Spleen (tissue), 11 donors: ENCODE data around the gene RGL4. TPM values are rescaled to one million over a fixed set of nuclear protein-coding genes. Genes with fewer than 3 reads are reported as not detected.

ENCODE experiments used
- DNase-seq: peaks from one replicate; pipeline ENCODE4 v3.0.0-alpha.2; 2020
- H3K27ac ChIP-seq, 8 donors: fragments of 200-600 bp; sonication (generic) in 7 of 8; 1 replicate in 4 of 8; 2 replicates in 4 of 8; pipeline versions ENCODE4 v1.5.0 to v1.8.0; 2016 to 2021; ENCODE audit warnings: inconsistent platforms in 4 of 8, mild to moderate bottlenecking in 4 of 8, moderate library complexity in 1 of 8
- H3K27me3 ChIP-seq, 7 donors: fragments of 200-600 bp; sonication (generic) in 6 of 7; replicated peaks in 1 of 7; 1 replicate in 4 of 7; 2 replicates in 3 of 7; pipeline versions ENCODE4 v1.5.0 to v1.8.0; 2016 to 2021; ENCODE audit warnings: inconsistent platforms in 3 of 7, mild to moderate bottlenecking in 1 of 7
- H3K36me3 ChIP-seq, 6 donors: fragments of 200-600 bp; sonication (generic) in 5 of 6; 1 replicate in 4 of 6; 2 replicates in 2 of 6; pipeline versions ENCODE4 v1.5.0 to v1.8.0; 2016 to 2021; ENCODE audit warnings: inconsistent platforms in 2 of 6
- H3K4me1 ChIP-seq, 6 donors: fragments of 200-600 bp; sonication (generic) in 5 of 6; 1 replicate in 3 of 6; 2 replicates in 3 of 6; pipeline versions ENCODE4 v1.5.0 to v1.8.0; 2016 to 2021; ENCODE audit warnings: inconsistent platforms in 3 of 6
- H3K4me3 ChIP-seq, 8 donors: fragments of 200-600 bp; sonication (generic) in 7 of 8; 1 replicate in 4 of 8; 2 replicates in 4 of 8; pipeline versions ENCODE4 v1.5.0 to v1.8.0; 2016 to 2021; ENCODE audit warnings: inconsistent platforms in 4 of 8, mild to moderate bottlenecking in 4 of 8, moderate library complexity in 2 of 8
- H3K9me3 ChIP-seq, 8 donors: fragments of 200-600 bp; sonication (generic) in 7 of 8; 1 replicate in 4 of 8; 2 replicates in 4 of 8; pipeline versions ENCODE4 v1.5.0 to v1.8.0; 2016 to 2021; ENCODE audit warnings: inconsistent platforms in 4 of 8
- POLR2A ChIP-seq, 3 donors: fragments of 450-650 bp; IDR thresholded peaks; one replicate each; pipeline ENCODE4 v1.5.1; 2017; ENCODE audit warnings: antibody characterized with exemption in 3 of 3, mild to moderate bottlenecking in 1 of 3
- POLR2AphosphoS5 ChIP-seq, 3 donors: sonication (generic); formaldehyde crosslinking; IDR thresholded peaks; one replicate each; pipeline ENCODE4 v1.5.1; 2017; ENCODE audit warnings: antibody characterized with exemption in 3 of 3
- WGBS, 5 donors: extraction: QIAGEN DNeasy Blood & Tissue Kit in 3 of 5; methylation state at CpG; one replicate each; pipeline versions ENCODE4 v1.1.5 to v1.1.7; 2013 to 2018; 5-methylcytosine and 5-hydroxymethylcytosine counted together
- intact Hi-C: fragments of 100-400 bp; cut with DNase I; formaldehyde crosslinking; loops from one replicate; pipeline ENCODE4 v1.15.0; 2023; ENCODE audit warnings: low total_unique reads
- polyA plus RNA-seq, 3 donors: library from polyadenylated mRNA; stranded (reverse); fragments of 200-250 nt; gene quantifications; one replicate each; pipeline ENCODE4 v1.2.1, GENCODE V29; 2013
- total RNA-seq, 7 donors: library from RNA; depleted of rRNA in 3 of 7; stranded (reverse); fragments of >200 nt in 3 of 7; fragmentation: NEBNext Ultra II Directional in 4 of 7; extraction: Animal tissue kit (Norgen Biotek cat#: 25700) in 4 of 7; gene quantifications; one replicate each; pipeline versions ENCODE4 v1.1.0 to v1.2.1, GENCODE V29; 2016 to 2021
- TF ChIP-seq, protein P1 (sequence below), 11 experiments: fragments of 200-600 bp in 7 of 11; fragments of 450-650 bp in 4 of 11; sonication (generic) in 4 of 11; IDR thresholded peaks in 8 of 11; conservative IDR thresholded peaks in 3 of 11; 1 replicate in 7 of 11; 2 replicates in 4 of 11; pipeline versions ENCODE4 v1.4.0 to v1.8.0; 2016 to 2021; ENCODE audit warnings: antibody characterized with exemption in 11 of 11, inconsistent platforms in 4 of 11, mild to moderate bottlenecking in 1 of 11
- donor health status: healthy with polysubstance abuse.
- donor health status: DM: no; HTN: no; CAD: no; lungs with moderate emphysema.
- donor health status: DM: no; HTN: no; CAD: no.
- donor health status: Bipolar disorder and iron deficiency.
- donor health status: healthy.
- donor health status: DM: no; HTN: no; CAD: no.
- donor health status: DM: yes; HTN: yes; CAD: no.

Gene RGL4
- total and polyA plus RNA-seq, 10 donors, result 9.6 to 46.6 (median 17.6) TPM

DNA sequence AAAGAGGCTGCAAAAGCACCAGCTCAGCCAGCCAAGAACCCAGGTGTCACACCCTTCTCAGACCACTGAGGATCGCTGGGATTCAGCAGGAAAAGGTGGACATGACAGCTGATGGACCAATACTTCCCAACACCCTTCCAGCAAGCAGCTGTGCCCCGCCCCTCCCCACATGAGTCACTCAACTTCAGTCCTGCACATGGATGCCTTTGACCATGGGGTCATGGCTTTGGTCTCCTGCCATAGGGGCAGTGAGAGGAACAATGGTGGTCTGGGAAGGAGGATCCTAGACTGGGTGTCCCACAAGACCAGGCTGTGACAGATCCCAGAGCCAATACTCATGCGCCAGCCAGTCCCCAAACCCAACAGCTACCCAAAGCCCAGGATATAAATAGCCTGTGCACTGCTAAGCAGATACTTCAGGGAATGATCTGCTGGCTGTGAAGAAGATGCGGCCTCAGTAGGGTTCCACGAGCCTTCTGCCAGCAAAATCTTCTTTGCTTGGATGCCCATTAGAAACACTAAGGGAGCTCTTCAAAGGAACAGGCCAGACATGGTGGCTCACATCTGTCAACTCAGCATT lies 5.5 kb upstream of the RGL4 start:
- WGBS, 5 donors, result 91 to 100% (median 96%) methylated on average over 4 to 5 of the region's 5 CpGs
- H3K4me3 ChIP-seq, result no peak overlapping the region
- peaks cover 0 to 78% (median 23%) of the 10 kb centered on the region in 6 donors for H3K36me3 ChIP-seq
- H3K27me3 ChIP-seq, result no peaks in the 10 kb centered on the region
- intact Hi-C loops, result no loop called here
- H3K27ac ChIP-seq, result no peak overlapping the region
- TF ChIP-seq, protein P1, sequence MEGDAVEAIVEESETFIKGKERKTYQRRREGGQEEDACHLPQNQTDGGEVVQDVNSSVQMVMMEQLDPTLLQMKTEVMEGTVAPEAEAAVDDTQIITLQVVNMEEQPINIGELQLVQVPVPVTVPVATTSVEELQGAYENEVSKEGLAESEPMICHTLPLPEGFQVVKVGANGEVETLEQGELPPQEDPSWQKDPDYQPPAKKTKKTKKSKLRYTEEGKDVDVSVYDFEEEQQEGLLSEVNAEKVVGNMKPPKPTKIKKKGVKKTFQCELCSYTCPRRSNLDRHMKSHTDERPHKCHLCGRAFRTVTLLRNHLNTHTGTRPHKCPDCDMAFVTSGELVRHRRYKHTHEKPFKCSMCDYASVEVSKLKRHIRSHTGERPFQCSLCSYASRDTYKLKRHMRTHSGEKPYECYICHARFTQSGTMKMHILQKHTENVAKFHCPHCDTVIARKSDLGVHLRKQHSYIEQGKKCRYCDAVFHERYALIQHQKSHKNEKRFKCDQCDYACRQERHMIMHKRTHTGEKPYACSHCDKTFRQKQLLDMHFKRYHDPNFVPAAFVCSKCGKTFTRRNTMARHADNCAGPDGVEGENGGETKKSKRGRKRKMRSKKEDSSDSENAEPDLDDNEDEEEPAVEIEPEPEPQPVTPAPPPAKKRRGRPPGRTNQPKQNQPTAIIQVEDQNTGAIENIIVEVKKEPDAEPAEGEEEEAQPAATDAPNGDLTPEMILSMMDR (IDR thresholded peaks at IDR 0.05 in 8 of 11, conservative IDR thresholded peaks at IDR 0.05 in 3 of 11), result no peak
- no peaks in the 10 kb centered on the region for H3K4me1 ChIP-seq
- no peaks in the 10 kb centered on the region for H3K9me3 ChIP-seq
- DNase-seq, result no peak

DNA sequence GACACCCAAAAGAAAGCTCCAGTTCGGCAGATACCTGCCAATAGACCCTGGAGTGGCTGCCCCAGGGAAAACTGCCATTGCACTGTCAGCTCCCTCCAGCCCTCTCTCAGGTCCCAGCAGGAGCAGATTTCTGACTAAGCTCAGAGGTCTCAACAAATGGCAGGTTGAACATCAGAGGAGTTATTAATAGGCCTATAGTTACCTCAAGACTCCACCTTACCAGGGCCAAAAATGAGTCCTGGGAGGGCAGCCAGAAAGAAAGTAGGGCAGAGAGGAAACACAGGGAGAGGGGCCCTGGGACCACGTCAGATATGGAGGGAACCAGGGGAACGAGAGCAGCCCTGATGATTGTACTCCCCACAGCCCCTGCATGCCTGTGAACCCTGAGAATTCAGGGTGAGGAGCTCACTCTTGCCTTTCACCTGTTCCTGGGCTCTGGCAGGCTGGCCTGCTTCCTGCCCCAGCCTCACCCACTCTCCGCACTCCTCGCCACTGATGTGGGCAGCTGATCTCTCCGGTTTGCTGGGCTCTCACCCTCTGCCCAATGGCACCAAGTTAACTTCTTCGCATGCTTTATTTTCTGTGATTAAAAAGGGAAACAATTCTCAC lies 4.3 kb upstream of the RGL4 start:
- no peak for DNase-seq
- intact Hi-C loops, result no loop called here
- TF ChIP-seq POLR2A (IDR thresholded peaks at IDR 0.05) (no peak), POLR2AphosphoS5 (IDR thresholded peaks at IDR 0.05) (no peak)
- TF ChIP-seq, protein P1 (IDR thresholded peaks at IDR 0.05 in 8 of 11, conservative IDR thresholded peaks at IDR 0.05 in 3 of 11), result no peak
- Histone ChIP-seq H3K9me3 (no peaks in the 10 kb centered on the region), H3K4me3 (no peak overlapping the region), H3K27me3 (no peaks in the 10 kb centered on the region), H3K27ac (no peak overlapping the region), H3K36me3 (peaks cover 0 to 78% (median 20%) of the 10 kb centered on the region in 6 donors), H3K4me1 (no peaks in the 10 kb centered on the region)
- WGBS, 5 donors, result 79 to 92% (median 86%) methylated on average over 7 of the region's 7 CpGs

DNA sequence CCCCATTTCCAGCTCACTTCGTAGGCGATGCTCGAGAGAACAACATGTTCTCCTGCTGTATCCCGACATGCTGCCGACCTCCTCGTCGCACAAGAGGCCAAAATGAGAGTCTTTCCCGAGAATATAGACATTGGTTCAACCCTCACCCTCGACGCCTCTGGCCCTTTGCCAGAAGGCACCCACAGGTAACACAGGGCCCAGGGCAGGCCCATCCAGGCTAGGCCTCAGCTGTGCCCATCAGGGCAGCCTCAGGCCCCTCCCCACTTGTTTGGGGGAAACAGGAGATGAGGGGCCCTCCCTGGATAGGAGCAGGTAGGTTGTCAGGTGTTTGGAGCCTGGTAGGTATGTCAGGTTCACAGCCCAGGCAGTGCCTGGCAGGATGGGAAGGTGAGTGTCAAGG lies 2.7 kb upstream of the RGL4 start:
- no peaks in the 10 kb centered on the region for H3K27me3 ChIP-seq
- H3K9me3 ChIP-seq, result no peaks in the 10 kb centered on the region
- no peak for DNase-seq
- 92 to 98% (median 95%) methylated on average over 10 of the region's 10 CpGs for WGBS, 5 donors
- peaks cover 0 to 78% (median 14%) of the 10 kb centered on the region in 6 donors for H3K36me3 ChIP-seq
- TF ChIP-seq POLR2AphosphoS5 (IDR thresholded peaks at IDR 0.05) (peak in 1 of 3 donors; percentile 15), POLR2A (IDR thresholded peaks at IDR 0.05) (no peak)
- TF ChIP-seq, protein P1 (IDR thresholded peaks at IDR 0.05 in 8 of 11, conservative IDR thresholded peaks at IDR 0.05 in 3 of 11), result no peak
- no peak overlapping the region for H3K27ac ChIP-seq
- no peak overlapping the region for H3K4me3 ChIP-seq
- H3K4me1 ChIP-seq, result no peaks in the 10 kb centered on the region
- intact Hi-C loops, result no loop called here

DNA sequence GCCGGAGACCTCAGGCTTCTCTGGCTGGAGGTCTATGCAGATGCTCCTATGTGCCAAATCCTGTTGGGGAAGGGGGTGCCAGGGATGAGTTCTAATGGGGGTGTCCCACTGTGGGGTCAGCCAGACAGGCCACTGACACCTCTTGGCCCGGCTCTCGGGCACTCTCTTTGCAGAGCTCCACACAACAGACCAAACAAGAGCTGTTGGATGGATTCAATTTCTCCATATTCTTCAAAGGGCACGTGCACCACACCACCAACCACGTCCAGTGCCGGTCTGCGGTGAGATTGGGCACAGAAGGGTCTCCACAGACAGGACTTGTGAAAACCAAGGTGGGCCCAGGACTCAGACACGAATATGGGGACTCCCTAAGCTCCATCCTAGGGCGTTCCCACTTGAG lies 2.2 kb upstream of the RGL4 start:
- Histone ChIP-seq H3K4me3 (no peak overlapping the region), H3K4me1 (no peaks in the 10 kb centered on the region), H3K27ac (no peak overlapping the region), H3K36me3 (peaks cover 0 to 78% (median 16%) of the 10 kb centered on the region in 6 donors), H3K27me3 (no peaks in the 10 kb centered on the region), H3K9me3 (no peaks in the 10 kb centered on the region)
- 84 to 96% (median 90%) methylated on average over 9 of the region's 9 CpGs for WGBS, 5 donors
- no peak for TF ChIP-seq POLR2A (IDR thresholded peaks at IDR 0.05)
- intact Hi-C loops, result no loop called here
- DNase-seq, result no peak
